NAMALWA (cell line): Measurements from ENCODE around the gene DEUP1.
"Not testable (repeated sequence)": the region's sequence is repeated elsewhere in the genome, so short reads cannot be mapped to it uniquely, and the experiment has no call there.

Experiments used
- DNase-seq: peaks from one replicate; pipeline ENCODE4 v3.0.0-alpha.2; 2015; ENCODE audit warnings: low spot score

DEUP1 gene

DNA sequence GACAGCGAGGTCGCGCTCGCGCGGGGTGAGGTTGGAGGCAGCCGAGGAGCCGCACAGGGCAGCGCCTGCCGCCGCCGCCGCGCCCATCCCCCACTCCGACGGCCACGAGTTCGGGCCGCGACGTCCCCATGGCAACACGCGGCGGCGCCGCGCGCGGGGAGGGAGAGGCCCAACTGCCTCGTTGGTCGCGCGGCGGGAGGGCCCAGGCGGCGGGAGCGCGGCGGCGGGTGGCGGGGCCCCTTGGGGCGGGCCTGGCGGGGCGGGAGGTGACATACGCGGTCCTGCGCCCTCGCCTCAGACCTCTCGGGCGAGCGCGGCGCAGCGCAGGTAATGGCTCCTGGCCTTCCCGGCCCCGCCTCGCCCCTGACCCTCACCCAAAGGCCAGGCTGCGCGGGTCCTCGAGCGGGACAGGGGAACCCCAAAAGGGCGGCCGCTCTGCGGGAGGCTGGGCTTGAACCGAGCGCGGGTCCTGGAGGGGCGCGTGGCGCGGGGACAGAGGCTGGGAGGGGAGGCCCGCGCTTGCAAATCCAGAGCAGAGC, at the start of gene DEUP1:
Gene DEUP1, plus strand, starts transcription at position 297 of the 539 bp plus-strand sequence. CDS start 1,518 bp downstream, outside the sequence.
- DNase-seq = no peak

- DNase-seq = no peak
Observed at GRCh38 chr11:93285430-93285829, 45.1 kb upstream of the DEUP1 start.

DNA sequence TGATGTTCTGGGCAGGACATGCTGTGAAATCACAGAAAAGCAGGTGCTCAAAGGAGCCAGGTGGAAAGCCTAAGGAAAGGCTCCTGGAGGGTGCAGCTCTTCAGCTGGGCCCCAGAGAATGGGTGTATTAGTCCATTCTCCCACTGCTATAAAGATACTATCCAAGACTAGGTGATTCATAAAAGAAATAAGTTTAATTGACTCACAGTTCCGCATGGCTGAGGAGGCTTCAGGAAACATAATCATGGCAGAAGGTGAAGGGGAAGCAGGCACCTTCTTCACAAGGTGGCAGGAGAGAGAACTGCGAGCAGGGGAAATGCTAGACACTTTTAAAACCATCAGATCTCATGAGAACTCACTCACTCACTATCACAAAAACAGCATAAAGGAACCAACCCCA, 43.1 kb upstream of the DEUP1 start:
- DNase-seq = no peak

DNA sequence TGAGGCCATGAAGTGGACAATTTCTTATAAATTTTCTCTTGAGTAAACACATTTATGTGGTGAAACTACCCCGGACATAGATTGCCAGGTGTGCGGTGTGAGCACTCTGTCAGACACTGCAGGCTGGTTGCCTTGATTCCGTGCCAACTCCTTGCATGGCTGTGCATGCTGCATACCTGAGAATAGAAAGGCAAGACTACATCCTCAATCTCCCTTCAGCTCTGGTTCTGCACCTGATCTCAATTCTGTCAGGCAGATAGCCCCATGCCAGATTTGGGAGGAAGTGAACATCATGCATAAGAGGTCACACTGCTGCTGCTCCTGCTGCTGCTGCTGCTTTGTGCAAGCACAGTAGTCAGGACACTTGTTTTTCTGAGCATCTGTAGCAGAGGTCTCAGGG, 42.5 kb upstream of the DEUP1 start:
- DNase-seq = no peak

GRCh38 chr11:93288767-93289166, 41.8 kb upstream of the DEUP1 start:
- DNase-seq = no peak

DNA sequence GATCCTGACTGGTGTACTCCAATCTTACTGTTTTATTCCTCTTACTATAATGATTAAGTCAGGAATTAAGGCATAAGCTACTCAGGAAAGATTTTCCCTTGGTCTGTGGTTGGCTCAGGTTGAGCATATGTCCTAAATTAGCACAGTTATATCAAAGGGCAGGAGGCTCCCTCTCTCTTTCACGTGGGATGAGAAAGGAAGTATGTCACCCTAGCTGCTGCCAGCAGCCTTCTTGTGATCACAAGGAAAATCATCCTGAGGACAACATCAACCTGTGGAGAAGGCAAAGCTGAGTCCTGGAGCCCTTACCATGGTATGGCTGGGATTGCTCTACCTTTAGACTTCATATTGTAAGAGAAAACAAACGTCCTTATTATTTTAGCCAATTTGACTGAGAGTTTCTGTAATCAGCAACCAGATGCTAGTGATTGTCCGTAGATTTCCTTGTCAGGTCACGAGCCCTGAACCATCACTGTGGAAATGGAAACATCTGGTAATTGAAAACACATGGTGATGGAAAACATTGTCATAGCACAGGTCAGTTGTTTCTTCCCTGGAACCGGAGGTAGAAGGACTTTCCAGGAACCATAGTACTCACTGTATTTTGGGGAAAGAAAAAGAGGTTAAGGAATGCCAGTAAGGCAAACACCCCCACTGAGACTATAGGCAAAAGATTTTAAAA, 40.6 kb upstream of the DEUP1 start:
- DNase-seq = no peak

DNA sequence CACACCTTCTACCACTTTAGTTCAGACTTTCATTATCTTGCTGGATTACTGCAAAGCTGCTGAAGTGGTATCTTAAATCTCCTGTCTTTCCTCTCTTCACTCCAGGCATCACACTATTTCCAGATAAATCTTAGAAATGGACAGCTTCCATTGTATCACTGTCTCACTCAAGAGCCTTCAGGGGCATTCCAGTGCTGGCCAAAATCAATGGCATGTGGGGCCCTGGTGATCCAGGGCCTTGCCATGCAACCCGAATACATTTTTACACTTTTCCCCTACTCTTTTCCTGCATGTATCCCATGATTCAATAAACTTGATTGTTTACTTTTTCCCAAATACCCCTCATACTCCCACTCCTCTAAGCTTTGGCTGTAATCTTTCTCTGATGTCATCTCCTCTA, 39.4 kb upstream of the DEUP1 start:
- no peak for DNase-seq

- no peak for DNase-seq
Observed at GRCh38 chr11:93291898-93292297, 38.6 kb upstream of the DEUP1 start.

- DNase-seq = no peak
Observed at GRCh38 chr11:93295921-93296575, 34.5 kb upstream of the DEUP1 start.

- no peak for DNase-seq
Observed at GRCh38 chr11:93303689-93304088, 26.9 kb upstream of the DEUP1 start.

GRCh38 chr11:93314399-93314798, 16.1 kb upstream of the DEUP1 start:
- DNase-seq = not testable (repeated sequence)

DNA sequence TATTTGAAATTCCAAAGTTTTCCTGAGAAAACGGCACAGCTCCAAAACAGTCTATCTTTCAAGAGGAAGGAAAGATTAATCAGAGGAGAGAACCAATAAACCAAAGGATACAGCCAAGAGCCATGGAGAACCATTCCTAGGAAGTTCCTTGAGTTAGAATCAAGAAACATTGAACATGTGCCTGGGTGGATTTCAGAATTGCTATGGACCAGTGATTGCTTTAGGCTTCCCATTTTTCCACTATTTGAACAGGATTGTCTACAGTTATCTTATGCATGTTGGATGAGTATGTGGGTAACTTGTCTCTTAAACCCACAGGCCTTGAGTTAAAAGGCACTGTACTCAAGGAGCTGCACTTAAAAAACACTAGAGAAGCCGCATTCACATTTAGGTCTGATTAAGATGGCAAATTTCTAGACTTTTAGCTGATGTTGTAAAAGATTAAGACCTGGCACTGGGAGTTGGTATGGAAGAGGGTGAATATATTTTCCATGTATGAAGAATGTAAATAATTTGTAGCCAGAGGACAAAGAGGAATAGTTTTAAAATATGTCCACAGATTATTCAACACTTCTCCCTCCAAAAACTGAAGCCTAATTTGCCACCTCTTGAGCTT, 11.2 kb upstream of the DEUP1 start:
- no peak for DNase-seq

- DNase-seq = no peak
Observed at GRCh38 chr11:93320230-93320629, 10.3 kb upstream of the DEUP1 start.

DNA sequence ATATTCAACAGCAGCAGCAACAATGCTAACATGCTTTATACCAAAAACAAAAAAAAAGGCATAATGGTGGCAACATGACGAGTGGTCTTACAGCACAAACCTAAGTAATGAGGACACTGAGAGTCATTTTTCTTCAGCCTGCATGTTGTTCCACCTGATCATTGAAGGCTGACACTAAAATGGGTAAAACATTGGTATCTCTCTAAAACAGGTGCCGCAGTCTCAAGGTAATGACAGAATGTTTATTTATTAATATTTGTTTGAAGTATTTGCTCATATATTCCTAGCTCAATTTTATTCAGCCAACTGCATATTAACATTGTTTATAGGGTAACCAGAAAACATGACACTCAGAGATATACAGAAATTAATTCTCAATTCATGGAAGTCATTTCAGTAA, 8.3 kb upstream of the DEUP1 start:
- no peak for DNase-seq

- DNase-seq = no peak
Observed at GRCh38 chr11:93323747-93324146, 6.8 kb upstream of the DEUP1 start.

GRCh38 chr11:93324500-93324899, 6.0 kb upstream of the DEUP1 start:
- DNase-seq = no peak

DNA sequence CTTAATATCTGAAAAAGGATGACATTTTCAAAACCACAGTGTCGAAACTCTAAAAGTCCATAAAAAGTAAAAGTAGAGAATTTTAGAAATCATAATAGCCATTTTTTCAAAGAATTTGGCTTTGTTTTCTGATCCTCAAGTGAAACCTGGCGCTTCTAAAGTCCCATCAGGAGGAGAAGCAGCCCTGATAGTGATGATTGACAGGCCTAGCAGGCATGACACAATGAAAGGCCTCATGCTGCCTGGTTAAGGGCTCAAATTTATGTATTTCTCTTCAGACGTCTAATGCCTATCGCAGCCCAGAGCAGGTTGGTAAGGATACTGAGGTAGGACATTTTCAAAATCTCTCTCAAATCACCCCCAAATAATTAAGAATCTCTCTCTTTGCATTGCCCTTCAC, 3.9 kb upstream of the DEUP1 start:
- DNase-seq = no peak

- DNase-seq = no peak
Observed at GRCh38 chr11:93329936-93330445, 551 bp upstream of the DEUP1 start.

DNA sequence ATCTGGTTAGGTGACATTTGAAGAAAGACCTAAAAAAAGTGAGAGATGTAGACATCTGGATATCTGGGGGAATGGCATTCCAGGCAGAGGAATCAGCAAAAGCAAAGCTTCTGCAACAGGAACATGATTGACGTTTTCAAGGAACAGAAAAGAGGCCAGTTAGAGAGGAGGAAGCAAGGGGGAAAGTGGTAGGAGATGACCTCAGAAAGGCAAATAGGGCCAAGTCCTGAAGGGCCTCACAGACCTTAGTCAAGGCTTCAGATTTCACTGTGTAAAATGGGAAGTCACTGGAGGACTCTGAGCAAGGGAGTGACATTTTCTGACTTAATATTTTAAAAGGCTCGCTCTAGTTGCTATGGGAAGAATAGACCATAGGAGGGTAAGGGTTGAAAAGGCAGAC, 9.7 kb downstream of the DEUP1 start:
- DNase-seq = no peak

DNA sequence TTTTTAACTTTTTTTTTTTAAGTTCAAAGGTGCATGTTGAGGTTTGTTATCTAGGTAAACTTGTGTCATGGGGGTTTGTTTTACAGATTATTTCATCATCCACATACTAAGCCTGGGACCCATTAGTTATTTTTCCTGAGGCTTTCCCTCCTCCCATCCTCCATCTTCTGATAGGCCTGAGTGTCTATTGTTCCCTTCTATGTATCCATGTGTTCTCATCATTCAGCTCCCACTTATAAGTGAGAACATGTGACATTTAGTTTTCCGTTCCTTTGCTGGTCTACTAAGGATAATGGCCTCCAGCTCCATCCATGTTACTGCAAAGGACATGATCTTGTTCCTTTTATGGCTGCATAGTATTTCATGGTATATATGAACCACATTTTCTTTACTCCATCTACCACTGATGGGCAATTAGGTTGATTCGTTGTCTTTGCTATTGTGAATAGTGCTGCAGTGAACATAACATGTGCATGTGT, 14.4 kb downstream of the DEUP1 start:
- DNase-seq = no peak

DNA sequence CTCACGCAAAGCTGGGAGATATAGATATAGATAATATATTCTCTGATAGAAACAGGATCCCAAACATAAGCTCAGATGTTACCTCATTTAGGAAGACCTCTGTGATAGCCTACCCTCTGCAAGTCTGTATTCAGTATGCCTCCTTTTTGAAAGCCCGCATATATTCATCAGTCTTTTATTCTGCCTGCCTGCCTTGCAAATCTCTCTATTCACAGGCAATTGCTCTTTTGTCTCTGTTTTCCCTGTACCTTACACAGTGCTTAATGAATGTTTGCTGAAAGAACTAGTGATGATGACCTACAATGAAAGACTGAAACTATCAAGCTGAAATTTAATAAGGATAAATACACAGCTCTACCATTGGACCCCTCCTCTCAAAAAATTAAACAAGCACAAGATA, 18.4 kb downstream of the DEUP1 start:
- no peak for DNase-seq

GRCh38 chr11:93350835-93351234, 20.3 kb downstream of the DEUP1 start:
- no peak for DNase-seq

- no peak for DNase-seq
Observed at GRCh38 chr11:93359396-93359795, 28.9 kb downstream of the DEUP1 start.
